ENCODE measurements around the gene MOV10L1.

DNA sequence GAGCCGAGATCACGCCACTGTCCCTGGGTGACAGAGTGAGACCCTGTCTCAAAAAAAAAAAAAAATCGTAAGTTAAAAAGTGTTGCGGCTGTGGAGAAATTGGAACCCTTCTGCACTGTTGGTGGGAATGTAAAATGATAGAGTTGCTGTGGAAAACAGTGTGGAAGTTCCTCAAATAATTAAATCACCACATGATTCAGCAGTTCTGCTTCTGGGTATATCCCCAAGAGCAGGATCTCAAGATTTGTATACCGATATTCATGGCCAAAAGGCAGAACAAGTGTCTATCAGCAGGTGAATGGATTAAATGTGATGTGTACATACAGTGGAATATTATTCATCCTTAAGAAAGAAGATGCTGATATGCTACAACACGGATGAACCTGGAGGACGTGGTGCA, 114.8 kb downstream of the MOV10L1 start:
- TF ChIP-seq, protein P1, sequence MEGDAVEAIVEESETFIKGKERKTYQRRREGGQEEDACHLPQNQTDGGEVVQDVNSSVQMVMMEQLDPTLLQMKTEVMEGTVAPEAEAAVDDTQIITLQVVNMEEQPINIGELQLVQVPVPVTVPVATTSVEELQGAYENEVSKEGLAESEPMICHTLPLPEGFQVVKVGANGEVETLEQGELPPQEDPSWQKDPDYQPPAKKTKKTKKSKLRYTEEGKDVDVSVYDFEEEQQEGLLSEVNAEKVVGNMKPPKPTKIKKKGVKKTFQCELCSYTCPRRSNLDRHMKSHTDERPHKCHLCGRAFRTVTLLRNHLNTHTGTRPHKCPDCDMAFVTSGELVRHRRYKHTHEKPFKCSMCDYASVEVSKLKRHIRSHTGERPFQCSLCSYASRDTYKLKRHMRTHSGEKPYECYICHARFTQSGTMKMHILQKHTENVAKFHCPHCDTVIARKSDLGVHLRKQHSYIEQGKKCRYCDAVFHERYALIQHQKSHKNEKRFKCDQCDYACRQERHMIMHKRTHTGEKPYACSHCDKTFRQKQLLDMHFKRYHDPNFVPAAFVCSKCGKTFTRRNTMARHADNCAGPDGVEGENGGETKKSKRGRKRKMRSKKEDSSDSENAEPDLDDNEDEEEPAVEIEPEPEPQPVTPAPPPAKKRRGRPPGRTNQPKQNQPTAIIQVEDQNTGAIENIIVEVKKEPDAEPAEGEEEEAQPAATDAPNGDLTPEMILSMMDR (IDR thresholded peaks at IDR 0.05 in 4 of 5, conservative IDR thresholded peaks at IDR 0.05 in 1 of 5): no peak
- TF ChIP-seq POLR2A (IDR thresholded peaks at IDR 0.05): no peak

Data from gastrocnemius medialis (tissue), 4 donors.